Activated CD8-positive, alpha-beta T cell treated with anti-CD3 and anti-CD28 coated beads, Interleukin-2, amount 10 ng/mL, durations not matched to agents 7 days and 5 days (primary cell): ENCODE measurements around the gene CYLD. TPM values are rescaled to one million over a fixed set of nuclear protein-coding genes. Genes with fewer than 3 reads are reported as not detected.

Experiments used
- ATAC-seq: fragments of 150-1000 bp; cut with Tn5 transposase; one replicate; pipeline ENCODE4 v1.10.0; 2021; ENCODE audit warnings: moderate library complexity
- CTCF ChIA-PET: fragments of 350-600 bp; sonication (Branson Sonifier 250); formaldehyde crosslinking; loops from one replicate; lab custom pipeline; 2021; ENCODE audit warnings: antibody characterized with exemption; lab: Charles Lee
- POLR2A ChIA-PET: fragments of 350-600 bp; sonication (Branson Sonifier 250); formaldehyde crosslinking; loops from one replicate; lab custom pipeline; 2021; ENCODE audit warnings: antibody characterized with exemption; lab: Charles Lee
- DNase-seq: peaks from one replicate; pipeline ENCODE4 v3.0.0-alpha.2; 2020
- H3K27ac Mint-ChIP-seq: one replicate; pipeline ENCODE4 v1.8.0; 2021; ENCODE audit warnings: mild to moderate bottlenecking, mixed read lengths
- H3K27me3 Mint-ChIP-seq: one replicate; pipeline ENCODE4 v1.8.0; 2021; ENCODE audit warnings: low read depth, mixed read lengths
- H3K36me3 Mint-ChIP-seq: one replicate; pipeline ENCODE4 v1.8.0; 2021; ENCODE audit warnings: low read depth, mixed read lengths
- H3K4me1 Mint-ChIP-seq: one replicate; pipeline ENCODE4 v1.8.0; 2021; ENCODE audit warnings: low read depth, mixed read lengths
- H3K4me3 Mint-ChIP-seq: one replicate; pipeline ENCODE4 v1.8.0; 2021; ENCODE audit warnings: mild to moderate bottlenecking, mixed read lengths
- H3K9me3 Mint-ChIP-seq: one replicate; pipeline ENCODE4 v1.8.0; 2022; ENCODE audit warnings: mixed read lengths; ENCODE audit not compliant: insufficient read depth
- total RNA-seq, 2 experiments: library from RNA; stranded (reverse); gene quantifications; one replicate each; pipeline ENCODE4 v1.2.3, GENCODE V29; 2021

CYLD gene
- total RNA-seq, 2 experiments from 2014 or later, result 116 to 129 TPM

GRCh38 chr16:50743581-50744225, 1.8 kb downstream of the CYLD start:
- peaks cover 40% of the 10 kb centered on the region for H3K36me3 Mint-ChIP-seq
- ATAC-seq (no peak), DNase-seq (no peak)
- no peaks in the 10 kb centered on the region for H3K9me3 Mint-ChIP-seq
- ChIA-PET CTCF (interaction anchor here (1.0 to 14.6 kb wide), 7 partner anchors 13 to 719 kb away, joined by 3 to 567 read pairs (median 18); partner anchors contain the start of genes CNEP1R1 and SNX20), POLR2A (interaction anchor here (0.7 to 4.1 kb wide), 8 partner anchors 22 to 405 kb away, joined by 3 to 58 read pairs (median 4); partner anchors contain the start of gene SNX20)
- peak overlapping the region; percentile 91 for H3K4me3 Mint-ChIP-seq
- H3K27me3 Mint-ChIP-seq, result no peaks in the 10 kb centered on the region
- H3K27ac Mint-ChIP-seq, result peak overlapping the region; percentile 93
- H3K4me1 Mint-ChIP-seq, result peaks cover 52% of the 10 kb centered on the region

GRCh38 chr16:50744881-50745280, 3.0 kb downstream of the CYLD start:
- H3K27ac Mint-ChIP-seq, result peak overlapping the region; percentile 93
- H3K4me3 Mint-ChIP-seq, result peak overlapping the region; percentile 91
- CTCF ChIA-PET, result interaction anchor here (0.7 to 14.6 kb wide), 11 partner anchors 8 to 720 kb away, joined by 3 to 567 read pairs (median 8); partner anchors contain the start of genes CNEP1R1 and SNX20
- H3K9me3 Mint-ChIP-seq, result no peaks in the 10 kb centered on the region
- ATAC-seq (no peak), DNase-seq (no peak)
- H3K36me3 Mint-ChIP-seq, result peaks cover 48% of the 10 kb centered on the region
- H3K4me1 Mint-ChIP-seq, result peaks cover 57% of the 10 kb centered on the region
- H3K27me3 Mint-ChIP-seq, result no peaks in the 10 kb centered on the region
- POLR2A ChIA-PET, result interaction anchor here (0.6 to 4.1 kb wide), 11 partner anchors 17 to 534 kb away, joined by 3 to 58 read pairs (median 5); partner anchors contain the start of gene SNX20

- Mint-ChIP-seq H3K27me3 (no peaks in the 10 kb centered on the region), H3K9me3 (no peaks in the 10 kb centered on the region), H3K4me1 (peaks cover 61% of the 10 kb centered on the region), H3K36me3 (peaks cover 57% of the 10 kb centered on the region), H3K27ac (peak overlapping the region; percentile 93), H3K4me3 (peak overlapping the region; percentile 91)
- CTCF ChIA-PET, result interaction anchor here (0.9 to 14.6 kb wide), 14 partner anchors 8 to 480 kb away, joined by 3 to 567 read pairs (median 9); partner anchors contain the start of genes ADCY7 and SNX20
- peak; percentile 41 for DNase-seq
- POLR2A ChIA-PET, result interaction anchor here (1.1 to 4.1 kb wide), 8 partner anchors 18 to 82 kb away, joined by 3 to 58 read pairs (median 10); partner anchors contain the start of gene SNX20
- no peak for ATAC-seq
Observed at GRCh38 chr16:50745940-50746339, 4.1 kb downstream of the CYLD start.

- ATAC-seq (peak; percentile 72), DNase-seq (peak; percentile 61)
- Mint-ChIP-seq H3K27ac (peak overlapping the region; percentile 95), H3K4me1 (peaks cover 61% of the 10 kb centered on the region), H3K9me3 (no peaks in the 10 kb centered on the region), H3K27me3 (no peaks in the 10 kb centered on the region), H3K36me3 (peaks cover 65% of the 10 kb centered on the region), H3K4me3 (peak overlapping the region; percentile 80)
- POLR2A ChIA-PET, result interaction anchor here (1.1 to 4.1 kb wide), 5 partner anchors 64 to 81 kb away, joined by 3 to 58 read pairs (median 12); partner anchors contain the start of gene SNX20
- CTCF ChIA-PET, result interaction anchor here (0.6 to 14.6 kb wide), 21 partner anchors 8 to 722 kb away, joined by 3 to 567 read pairs (median 5); partner anchors contain the start of genes ADCY7, CNEP1R1 and SNX20
Observed at GRCh38 chr16:50747207-50747956, 5.5 kb downstream of the CYLD start.

- H3K36me3 Mint-ChIP-seq, result peaks cover 64% of the 10 kb centered on the region
- peak overlapping the region; percentile 39 for H3K27ac Mint-ChIP-seq
- H3K27me3 Mint-ChIP-seq, result no peaks in the 10 kb centered on the region
- DNase-seq (no peak), ATAC-seq (no peak)
- CTCF ChIA-PET, result interaction anchor here (1.4 to 14.6 kb wide), 4 partner anchors 10 to 380 kb away, joined by 3 to 567 read pairs (median 14); partner anchors contain the start of genes CYLD and SNX20
- no peaks in the 10 kb centered on the region for H3K9me3 Mint-ChIP-seq
- H3K4me1 Mint-ChIP-seq, result peaks cover 58% of the 10 kb centered on the region
- POLR2A ChIA-PET, result interaction anchor here (1.1 kb wide), 1 partner anchor 27 kb away, joined by 4 read pairs; no protein-coding TSS in a partner anchor
- no peak overlapping the region for H3K4me3 Mint-ChIP-seq
Observed at GRCh38 chr16:50751528-50751927, 9.6 kb downstream of the CYLD start.

- no peaks in the 10 kb centered on the region for H3K9me3 Mint-ChIP-seq
- peaks cover 58% of the 10 kb centered on the region for H3K4me1 Mint-ChIP-seq
- POLR2A ChIA-PET, result interaction anchor here (0.7 kb wide), 1 partner anchor 741 kb away, joined by 5 read pairs; no protein-coding TSS in a partner anchor
- no peaks in the 10 kb centered on the region for H3K27me3 Mint-ChIP-seq
- ATAC-seq, result no peak
- DNase-seq, result no peak
- peaks cover 66% of the 10 kb centered on the region for H3K36me3 Mint-ChIP-seq
- H3K27ac Mint-ChIP-seq, result peak overlapping the region; percentile 50
- CTCF ChIA-PET, result interaction anchor here (0.7 to 14.6 kb wide), 3 partner anchors 8 to 78 kb away, joined by 3 to 567 read pairs (median 3); partner anchors contain the start of gene SNX20
- H3K4me3 Mint-ChIP-seq, result no peak overlapping the region
Observed at GRCh38 chr16:50752471-50753235, 10.8 kb downstream of the CYLD start.

GRCh38 chr16:50756473-50756872, 14.6 kb downstream of the CYLD start:
- Mint-ChIP-seq H3K36me3 (peaks cover 66% of the 10 kb centered on the region), H3K9me3 (no peaks in the 10 kb centered on the region)

GRCh38 chr16:50761267-50761666, 19.4 kb downstream of the CYLD start:
- DNase-seq, result no peak
- CTCF ChIA-PET, result no interaction called here
- Mint-ChIP-seq H3K4me3 (no peak overlapping the region), H3K9me3 (peaks cover 8% of the 10 kb centered on the region), H3K27ac (no peak overlapping the region), H3K36me3 (peaks cover 72% of the 10 kb centered on the region), H3K4me1 (peaks cover 58% of the 10 kb centered on the region), H3K27me3 (no peaks in the 10 kb centered on the region)
- ATAC-seq, result no peak
- POLR2A ChIA-PET, result interaction anchor here (1.4 kb wide), 1 partner anchor 20 kb away, joined by 4 read pairs; the partner anchor contains the start of gene CYLD

More at GRCh38 chr16:50756473-50756872, 14.6 kb downstream of the CYLD start:
- POLR2A ChIA-PET, result interaction anchor here (0.6 kb wide), 1 partner anchor 22 kb away, joined by 3 read pairs; no protein-coding TSS in a partner anchor
- Mint-ChIP-seq H3K4me3 (no peak overlapping the region), H3K27me3 (no peaks in the 10 kb centered on the region), H3K27ac (no peak overlapping the region), H3K4me1 (peaks cover 48% of the 10 kb centered on the region)
- ATAC-seq, result no peak
- CTCF ChIA-PET, result interaction anchor here (0.7 to 3.0 kb wide), 10 partner anchors 10 to 429 kb away, joined by 3 to 12 read pairs (median 6); no protein-coding TSS in a partner anchor
- no peak for DNase-seq

GRCh38 chr16:50762241-50762640, 20.4 kb downstream of the CYLD start:
- peaks cover 57% of the 10 kb centered on the region for H3K4me1 Mint-ChIP-seq
- H3K27ac Mint-ChIP-seq, result no peak overlapping the region
- H3K4me3 Mint-ChIP-seq, result no peak overlapping the region
- ATAC-seq, result no peak
- DNase-seq, result no peak
- CTCF ChIA-PET, result interaction anchor here (1.0 to 2.5 kb wide), 2 partner anchors 44 to 96 kb away, joined by 4 to 19 read pairs; no protein-coding TSS in a partner anchor
- H3K27me3 Mint-ChIP-seq, result no peaks in the 10 kb centered on the region
- peaks cover 13% of the 10 kb centered on the region for H3K9me3 Mint-ChIP-seq
- POLR2A ChIA-PET, result interaction anchor here (1.4 kb wide), 1 partner anchor 21 kb away, joined by 4 read pairs; the partner anchor contains the start of gene CYLD
- peaks cover 73% of the 10 kb centered on the region for H3K36me3 Mint-ChIP-seq

- peaks cover 57% of the 10 kb centered on the region for H3K4me1 Mint-ChIP-seq
- no peak overlapping the region for H3K27ac Mint-ChIP-seq
- H3K4me3 Mint-ChIP-seq, result no peak overlapping the region
- DNase-seq (no peak), ATAC-seq (no peak)
- H3K9me3 Mint-ChIP-seq, result peaks cover 13% of the 10 kb centered on the region
- H3K36me3 Mint-ChIP-seq, result peaks cover 74% of the 10 kb centered on the region
- ChIA-PET CTCF (interaction anchor here (1.3 to 2.5 kb wide), 2 partner anchors 43 to 95 kb away, joined by 3 to 19 read pairs; no protein-coding TSS in a partner anchor), POLR2A (no interaction called here)
- no peaks in the 10 kb centered on the region for H3K27me3 Mint-ChIP-seq
Observed at GRCh38 chr16:50763211-50763610, 21.3 kb downstream of the CYLD start.
